K562 treated with DMSO at 1 percent for 24 hours (cell line): Measurements from ENCODE around the gene EBLN1. TPM values are rescaled to one million over a fixed set of nuclear protein-coding genes. Genes with fewer than 3 reads are reported as not detected.

Experiments
- total RNA-seq: library from RNA; unstranded; fragments of 300-600 nt; gene quantifications from 2 replicates; pipeline ENCODE4 v1.2.3, GENCODE V29; 2022; ENCODE audit warnings: low read depth; ENCODE audit not compliant: insufficient read depth

The EBLN1 gene
- total RNA-seq: 0.25 and 1.0 TPM in 2 replicates

DNA sequence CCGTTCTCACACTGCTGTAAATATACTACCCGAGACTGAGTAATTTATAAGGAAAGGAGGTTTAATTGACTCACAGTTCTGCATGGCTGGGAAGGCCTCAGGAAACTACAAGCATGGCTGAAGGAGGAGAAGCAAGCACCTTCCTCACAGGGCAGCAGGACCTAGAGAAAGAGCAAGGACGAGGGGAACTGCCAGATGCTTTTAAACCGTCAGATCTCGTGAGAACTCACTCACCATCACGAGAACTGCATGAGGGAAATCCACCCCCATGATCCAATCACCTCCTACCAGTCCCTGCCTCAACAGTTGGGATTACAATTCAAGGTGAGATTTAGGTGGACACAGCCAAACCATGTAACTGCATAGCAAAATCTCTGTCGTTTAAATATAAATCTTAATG, at the start of gene EBLN1:
EBLN1 (minus strand) TSS at position 174 of the 400 bp plus-strand sequence. CDS start 8,032 bp downstream, outside the sequence.

Other genes with a start within 250 kb of the EBLN1 start
- 71.7 and 80.2 TPM in 2 replicates for gene DNAJC1, start 214.3 kb downstream of the EBLN1 start, total RNA-seq
- 66.8 and 83.6 TPM in 2 replicates for gene COMMD3, start 98.4 kb upstream of the EBLN1 start, total RNA-seq
- 47.6 TPM in 2 replicates for gene BMI1, start 103.1 kb upstream of the EBLN1 start, total RNA-seq
- 2.8 and 3.4 TPM in 2 replicates for gene SPAG6, start 127.5 kb upstream of the EBLN1 start, total RNA-seq